Mucosa of rectum (tissue), 2 donors: Measurements from ENCODE around the gene PHKA2.
"Not testable (repeated sequence)": the region's sequence is repeated elsewhere in the genome, so short reads cannot be mapped to it uniquely, and the experiment has no call there.

Source experiments
- H3K27ac ChIP-seq, 2 donors: one replicate each; pipeline ENCODE4 v1.7.0; 2013; ENCODE audit warnings: inconsistent platforms in 2 of 2, low read depth in 2 of 2, low read length in 2 of 2
- H3K27me3 ChIP-seq, 2 donors: one replicate each; pipeline ENCODE4 v1.7.0; 2013; ENCODE audit warnings: low read length in 2 of 2; ENCODE audit not compliant: control insufficient read depth in 2 of 2, insufficient read depth in 2 of 2
- H3K36me3 ChIP-seq, 2 donors: one replicate each; pipeline ENCODE4 v1.7.0; 2013; ENCODE audit warnings: low read length in 2 of 2; ENCODE audit not compliant: control insufficient read depth in 2 of 2, insufficient read depth in 2 of 2
- H3K4me1 ChIP-seq, 2 donors: one replicate each; pipeline ENCODE4 v1.7.0; 2013; ENCODE audit warnings: low read length in 2 of 2, mild to moderate bottlenecking in 1 of 2; ENCODE audit not compliant: control insufficient read depth in 2 of 2, insufficient read depth in 2 of 2
- H3K4me3 ChIP-seq, 2 donors: one replicate each; pipeline ENCODE4 v1.7.0; 2013; ENCODE audit warnings: low read length in 2 of 2
- H3K9ac ChIP-seq, 2 donors: one replicate each; pipeline ENCODE4 v1.7.0; 2013; ENCODE audit warnings: low read length in 2 of 2, low read depth in 1 of 2, mild to moderate bottlenecking in 1 of 2
- H3K9me3 ChIP-seq, 2 donors: one replicate each; pipeline ENCODE4 v1.7.0; 2013; ENCODE audit warnings: low read length in 2 of 2; ENCODE audit not compliant: control insufficient read depth in 2 of 2
- donor health status: healthy.
- donor health status: Normal muscosa, but diverticular disease.

PHKA2 gene

GRCh38 chrX:18981124-18981807, 2.6 kb downstream of the PHKA2 start:
- no peaks in the 10 kb centered on the region for H3K27me3 ChIP-seq
- H3K27ac ChIP-seq, result no peak overlapping the region
- H3K36me3 ChIP-seq, result no peaks in the 10 kb centered on the region

GRCh38 chrX:18980262-18980661, 3.7 kb downstream of the PHKA2 start:
- not testable (repeated sequence) for H3K27ac ChIP-seq, H3K4me3 ChIP-seq, H3K36me3 ChIP-seq, H3K27me3 ChIP-seq, H3K9ac ChIP-seq, H3K4me1 ChIP-seq, H3K9me3 ChIP-seq

More at GRCh38 chrX:18981124-18981807, 2.6 kb downstream of the PHKA2 start:
- H3K9ac ChIP-seq, result no peak overlapping the region
- no peaks in the 10 kb centered on the region for H3K9me3 ChIP-seq
- no peak overlapping the region for H3K4me3 ChIP-seq
- peaks cover 6 to 9% of the 10 kb centered on the region in 2 donors for H3K4me1 ChIP-seq

GRCh38 chrX:18974993-18975392, 8.9 kb downstream of the PHKA2 start:
- H3K4me3 ChIP-seq, result no peak overlapping the region
- no peak overlapping the region for H3K27ac ChIP-seq
- H3K36me3 ChIP-seq, result no peaks in the 10 kb centered on the region
- no peaks in the 10 kb centered on the region for H3K9me3 ChIP-seq
- H3K27me3 ChIP-seq, result no peaks in the 10 kb centered on the region
- H3K9ac ChIP-seq, result no peak overlapping the region
- peaks cover 0 to 2% of the 10 kb centered on the region in 2 donors for H3K4me1 ChIP-seq

GRCh38 chrX:18973527-18974192, 10.3 kb downstream of the PHKA2 start:
- Histone ChIP-seq H3K27ac (no peak overlapping the region), H3K27me3 (no peaks in the 10 kb centered on the region), H3K4me1 (peaks cover 0 to 2% of the 10 kb centered on the region in 2 donors), H3K36me3 (no peaks in the 10 kb centered on the region), H3K9ac (no peak overlapping the region), H3K9me3 (no peaks in the 10 kb centered on the region), H3K4me3 (no peak overlapping the region)

- Histone ChIP-seq H3K9me3 (no peaks in the 10 kb centered on the region), H3K4me1 (peaks cover 0 to 2% of the 10 kb centered on the region in 2 donors), H3K36me3 (no peaks in the 10 kb centered on the region), H3K9ac (no peak overlapping the region), H3K27ac (no peak overlapping the region), H3K27me3 (no peaks in the 10 kb centered on the region), H3K4me3 (no peak overlapping the region)
These were observed 12.4 kb downstream of the PHKA2 start for GRCh38 chrX:18971506-18971905.

GRCh38 chrX:18970465-18970864, 13.4 kb downstream of the PHKA2 start:
- H3K9ac ChIP-seq, result no peak overlapping the region
- no peak overlapping the region for H3K27ac ChIP-seq
- no peaks in the 10 kb centered on the region for H3K27me3 ChIP-seq
- peaks cover 0 to 2% of the 10 kb centered on the region in 2 donors for H3K4me1 ChIP-seq
- H3K36me3 ChIP-seq, result no peaks in the 10 kb centered on the region
- no peak overlapping the region for H3K4me3 ChIP-seq
- no peaks in the 10 kb centered on the region for H3K9me3 ChIP-seq

- H3K4me3 ChIP-seq, result no peak overlapping the region
- H3K9ac ChIP-seq, result no peak overlapping the region
These were observed 17.3 kb downstream of the PHKA2 start for GRCh38 chrX:18966624-18967023.

GRCh38 chrX:18964901-18965300, 19.0 kb downstream of the PHKA2 start:
- Histone ChIP-seq H3K27ac (no peak overlapping the region), H3K27me3 (no peaks in the 10 kb centered on the region), H3K4me3 (no peak overlapping the region), H3K36me3 (no peaks in the 10 kb centered on the region), H3K9me3 (no peaks in the 10 kb centered on the region), H3K9ac (no peak overlapping the region), H3K4me1 (no peaks in the 10 kb centered on the region)

More at GRCh38 chrX:18966624-18967023, 17.3 kb downstream of the PHKA2 start:
- Histone ChIP-seq H3K27ac (no peak overlapping the region), H3K36me3 (no peaks in the 10 kb centered on the region), H3K4me1 (no peaks in the 10 kb centered on the region), H3K9me3 (no peaks in the 10 kb centered on the region), H3K27me3 (no peaks in the 10 kb centered on the region)

GRCh38 chrX:18964026-18964425, 19.9 kb downstream of the PHKA2 start:
- H3K27me3 ChIP-seq, result no peaks in the 10 kb centered on the region
- no peak overlapping the region for H3K4me3 ChIP-seq
- no peaks in the 10 kb centered on the region for H3K9me3 ChIP-seq
- no peaks in the 10 kb centered on the region for H3K36me3 ChIP-seq
- H3K27ac ChIP-seq, result no peak overlapping the region
- no peaks in the 10 kb centered on the region for H3K4me1 ChIP-seq
- no peak overlapping the region for H3K9ac ChIP-seq

- Histone ChIP-seq H3K9me3 (no peaks in the 10 kb centered on the region), H3K27me3 (no peaks in the 10 kb centered on the region), H3K27ac (no peak overlapping the region), H3K4me1 (no peaks in the 10 kb centered on the region), H3K36me3 (no peaks in the 10 kb centered on the region), H3K9ac (no peak overlapping the region), H3K4me3 (no peak overlapping the region)
These were observed 21.6 kb downstream of the PHKA2 start for GRCh38 chrX:18962329-18962728.
